Calu3 (cell line): ENCODE results near the gene C9. TPM values are rescaled to one million over a fixed set of nuclear protein-coding genes. Genes with fewer than 3 reads are reported as not detected.
"Not testable (repeated sequence)": the region's sequence is repeated elsewhere in the genome, so short reads cannot be mapped to it uniquely, and the experiment has no call there.

Source experiments
- BruUV-seq: library from RNA; stranded (reverse); fragments of 400-500 nt; replicated peaks from 2 replicates; lab custom pipeline; 2021; lab: Mats Ljungman, UMichigan
- CTCF ChIA-PET: fragments of 300-600 bp; sonication (Branson Sonifier 250); formaldehyde crosslinking; loops from one replicate; lab custom pipeline; 2022; ENCODE audit warnings: antibody characterized with exemption; lab: Charles Lee
- DNase-seq: peaks from one replicate; pipeline ENCODE4 v3.0.0; 2022
- H3K27ac Mint-ChIP-seq: one replicate; pipeline ENCODE4 v1.8.0; 2022; ENCODE audit warnings: mixed read lengths; ENCODE audit not compliant: unreplicated experiment
- H3K27me3 Mint-ChIP-seq: one replicate; pipeline ENCODE4 v1.8.0; 2022; ENCODE audit warnings: mixed read lengths; ENCODE audit not compliant: unreplicated experiment
- H3K36me3 Mint-ChIP-seq: one replicate; pipeline ENCODE4 v1.8.0; 2022; ENCODE audit warnings: mild to moderate bottlenecking, moderate library complexity, mixed read lengths; ENCODE audit not compliant: insufficient read depth, unreplicated experiment
- H3K4me1 Mint-ChIP-seq: one replicate; pipeline ENCODE4 v1.8.0; 2022; ENCODE audit warnings: mild to moderate bottlenecking, low read depth, mixed read lengths; ENCODE audit not compliant: unreplicated experiment
- H3K4me3 Mint-ChIP-seq: one replicate; pipeline ENCODE4 v1.8.0; 2022; ENCODE audit warnings: mild to moderate bottlenecking, low read depth, moderate library complexity, mixed read lengths; ENCODE audit not compliant: unreplicated experiment
- H3K9me3 Mint-ChIP-seq: one replicate; pipeline ENCODE4 v1.8.0; 2022; ENCODE audit warnings: low read depth, mixed read lengths; ENCODE audit not compliant: unreplicated experiment
- intact Hi-C: fragments of 100-400 bp; cut with micrococcal nuclease; formaldehyde crosslinking; loops from one replicate; pipeline ENCODE4 v1.10.0; 2022; ENCODE audit not compliant: unreplicated experiment
- total RNA-seq: library from RNA; stranded (reverse); gene quantifications from 2 replicates; pipeline ENCODE4 v1.2.3, GENCODE V29; 2022
- TF ChIP-seq, protein P1 (sequence below): fragments of 200-600 bp; IDR thresholded peaks from one replicate; pipeline ENCODE4 v1.8.0; 2022; ENCODE audit warnings: antibody characterized with exemption; ENCODE audit not compliant: unreplicated experiment

Gene C9
- total RNA-seq, 1 experiment from 2014 or later = not detected

DNA sequence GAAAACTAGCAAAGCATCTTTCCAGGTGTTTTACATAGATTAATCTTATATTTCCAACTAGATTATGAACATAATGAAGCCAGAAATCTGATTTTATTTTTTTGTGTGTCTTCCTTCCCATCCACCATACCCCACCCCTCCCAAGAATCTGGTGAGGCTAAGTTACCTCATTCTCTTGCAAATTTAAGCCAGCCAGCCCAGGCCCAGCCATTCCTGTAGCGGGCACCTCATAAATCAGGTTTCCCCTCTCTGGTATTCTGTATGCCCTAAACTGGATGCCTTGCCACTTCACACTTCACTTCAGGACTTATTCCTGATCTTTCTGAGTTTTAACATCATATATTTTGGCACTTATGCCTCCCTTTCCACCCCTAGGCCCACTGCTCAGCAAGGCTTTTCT, 21.8 kb downstream of the C9 start:
- Mint-ChIP-seq H3K4me3 (no peak overlapping the region), H3K27ac (no peak overlapping the region), H3K27me3 (no peaks in the 10 kb centered on the region), H3K36me3 (no peaks in the 10 kb centered on the region), H3K9me3 (peaks cover 4% of the 10 kb centered on the region), H3K4me1 (peaks cover 13% of the 10 kb centered on the region)
- no peak for DNase-seq
- TF ChIP-seq, protein P1, sequence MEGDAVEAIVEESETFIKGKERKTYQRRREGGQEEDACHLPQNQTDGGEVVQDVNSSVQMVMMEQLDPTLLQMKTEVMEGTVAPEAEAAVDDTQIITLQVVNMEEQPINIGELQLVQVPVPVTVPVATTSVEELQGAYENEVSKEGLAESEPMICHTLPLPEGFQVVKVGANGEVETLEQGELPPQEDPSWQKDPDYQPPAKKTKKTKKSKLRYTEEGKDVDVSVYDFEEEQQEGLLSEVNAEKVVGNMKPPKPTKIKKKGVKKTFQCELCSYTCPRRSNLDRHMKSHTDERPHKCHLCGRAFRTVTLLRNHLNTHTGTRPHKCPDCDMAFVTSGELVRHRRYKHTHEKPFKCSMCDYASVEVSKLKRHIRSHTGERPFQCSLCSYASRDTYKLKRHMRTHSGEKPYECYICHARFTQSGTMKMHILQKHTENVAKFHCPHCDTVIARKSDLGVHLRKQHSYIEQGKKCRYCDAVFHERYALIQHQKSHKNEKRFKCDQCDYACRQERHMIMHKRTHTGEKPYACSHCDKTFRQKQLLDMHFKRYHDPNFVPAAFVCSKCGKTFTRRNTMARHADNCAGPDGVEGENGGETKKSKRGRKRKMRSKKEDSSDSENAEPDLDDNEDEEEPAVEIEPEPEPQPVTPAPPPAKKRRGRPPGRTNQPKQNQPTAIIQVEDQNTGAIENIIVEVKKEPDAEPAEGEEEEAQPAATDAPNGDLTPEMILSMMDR = no peak
- intact Hi-C loops = no loop called here
- no TSS peak for BruUV-seq
- CTCF ChIA-PET = no interaction called here

DNA sequence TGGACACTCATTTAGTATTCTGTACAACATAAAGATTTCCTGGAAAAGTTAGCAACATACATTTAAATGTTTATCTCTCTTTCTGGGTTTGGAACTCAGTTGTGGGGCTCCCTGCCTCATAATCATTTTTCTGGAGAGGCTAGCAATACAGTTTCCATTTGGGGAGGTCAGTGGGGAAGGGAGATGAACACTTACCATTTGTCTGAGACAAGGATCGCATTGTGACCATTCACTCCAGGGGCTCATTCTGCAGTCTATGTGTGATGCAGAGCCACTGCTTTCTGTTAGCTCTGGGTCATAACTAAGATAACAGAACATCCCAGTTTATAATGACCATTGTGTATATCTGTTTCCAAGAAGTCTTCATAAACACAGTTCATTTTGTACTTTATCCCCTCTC, 22.4 kb downstream of the C9 start:
- Mint-ChIP-seq H3K4me1 (peaks cover 13% of the 10 kb centered on the region), H3K9me3 (peaks cover 4% of the 10 kb centered on the region), H3K27ac (no peak overlapping the region), H3K36me3 (no peaks in the 10 kb centered on the region), H3K27me3 (no peaks in the 10 kb centered on the region), H3K4me3 (no peak overlapping the region)
- intact Hi-C loops = no loop called here
- TF ChIP-seq, protein P1 = no peak
- DNase-seq = no peak
- CTCF ChIA-PET = no interaction called here
- BruUV-seq = no TSS peak

DNA sequence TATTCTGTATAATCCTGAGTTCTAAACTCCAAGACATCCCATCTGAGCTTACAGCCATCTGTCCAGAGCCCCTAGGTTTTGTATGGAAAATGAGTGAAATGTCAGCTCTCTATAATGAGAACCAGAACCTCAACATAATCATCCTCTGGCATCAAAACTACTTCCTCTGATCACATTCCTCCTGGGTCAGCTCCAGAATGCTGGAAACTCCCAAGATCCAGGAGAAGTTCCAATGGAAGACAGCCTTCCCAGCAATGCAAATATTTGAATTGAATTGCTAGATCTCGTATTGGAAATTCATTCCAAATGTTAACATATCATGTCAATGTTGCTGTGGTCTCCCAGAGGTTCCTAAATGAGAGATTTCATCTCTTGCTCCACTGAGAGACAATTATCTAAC, 23.8 kb downstream of the C9 start:
- CTCF ChIA-PET = no interaction called here
- H3K4me1 Mint-ChIP-seq = peaks cover 13% of the 10 kb centered on the region
- H3K27ac Mint-ChIP-seq = no peak overlapping the region
- BruUV-seq = no TSS peak
- DNase-seq = no peak
- H3K36me3 Mint-ChIP-seq = no peaks in the 10 kb centered on the region
- intact Hi-C loops = no loop called here
- no peaks in the 10 kb centered on the region for H3K27me3 Mint-ChIP-seq
- H3K9me3 Mint-ChIP-seq = peaks cover 4% of the 10 kb centered on the region
- no peak overlapping the region for H3K4me3 Mint-ChIP-seq
- TF ChIP-seq, protein P1 = no peak

DNA sequence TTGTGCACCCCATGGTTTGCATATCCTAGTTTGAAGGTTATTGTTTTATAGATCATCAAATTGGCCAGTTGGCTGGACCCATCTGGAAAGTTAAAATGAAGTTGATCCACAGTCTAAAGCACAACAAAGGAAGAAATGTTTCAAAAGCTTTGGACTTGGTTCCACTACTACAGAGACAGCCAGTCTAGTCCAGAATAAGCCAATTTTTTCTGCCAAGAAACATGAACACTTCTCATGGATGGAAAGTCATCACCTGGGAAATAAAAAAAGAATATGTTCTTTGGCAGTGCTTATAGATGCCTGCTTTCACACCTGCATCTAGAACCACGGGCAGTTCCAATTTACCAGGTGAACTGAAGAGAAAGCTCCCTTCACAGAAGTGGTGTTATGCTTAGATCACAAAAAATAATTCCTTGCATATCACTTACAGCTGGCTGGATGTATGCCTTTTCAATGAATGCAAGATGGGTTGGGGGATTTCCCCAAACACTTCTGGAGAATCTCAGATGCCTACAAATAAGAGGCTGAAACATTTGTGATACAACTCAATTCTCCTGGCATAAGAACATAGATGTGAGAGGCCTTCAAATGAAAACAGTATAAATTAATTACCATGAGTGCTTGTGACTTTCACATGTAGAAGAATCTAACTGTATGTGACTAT, 26.9 kb downstream of the C9 start:
- intact Hi-C loops = no loop called here
- H3K4me3 Mint-ChIP-seq = no peak overlapping the region
- CTCF ChIA-PET = no interaction called here
- no peaks in the 10 kb centered on the region for H3K9me3 Mint-ChIP-seq
- H3K27me3 Mint-ChIP-seq = no peaks in the 10 kb centered on the region
- H3K4me1 Mint-ChIP-seq = peaks cover 6% of the 10 kb centered on the region
- no peaks in the 10 kb centered on the region for H3K36me3 Mint-ChIP-seq
- no peak overlapping the region for H3K27ac Mint-ChIP-seq
- no TSS peak for BruUV-seq
- TF ChIP-seq, protein P1 = no peak
- DNase-seq = no peak

DNA sequence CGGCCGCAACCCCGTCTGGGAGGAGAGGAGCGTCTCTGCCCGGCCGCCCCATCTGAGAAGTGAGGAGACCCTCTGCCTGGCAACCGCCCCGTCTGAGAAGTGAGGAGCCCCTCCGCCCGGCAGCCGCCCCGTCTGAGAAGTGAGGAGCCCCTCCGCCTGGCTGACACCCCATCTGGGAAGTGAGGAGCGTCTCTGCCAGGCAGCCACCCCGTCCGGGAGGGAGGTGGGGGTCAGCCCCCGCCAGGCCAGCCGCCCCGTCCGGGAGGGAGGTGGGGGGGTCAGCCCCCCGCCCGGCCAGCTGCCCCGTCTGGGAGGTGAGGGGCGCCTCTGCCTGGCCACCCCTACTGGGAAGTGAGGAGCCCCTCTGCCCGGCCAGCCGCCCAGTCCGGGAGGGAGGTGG, 30.0 kb downstream of the C9 start:
- not testable (repeated sequence) for BruUV-seq

More for the DNA sequence above, 30.0 kb downstream of the C9 start:
- H3K27ac Mint-ChIP-seq, DNase-seq, intact Hi-C loops, H3K36me3 Mint-ChIP-seq, H3K9me3 Mint-ChIP-seq, H3K4me3 Mint-ChIP-seq, H3K4me1 Mint-ChIP-seq, H3K27me3 Mint-ChIP-seq, CTCF ChIA-PET: not testable (repeated sequence)
